Lower lobe of right lung (tissue), 2 donors: ENCODE data around the gene ACBD6. TPM values are rescaled to one million over a fixed set of nuclear protein-coding genes. Genes with fewer than 3 reads are reported as not detected.

ENCODE experiments used
- ATAC-seq, 2 donors: fragments of 200-7000 bp; cut with Tn5 transposase; one replicate each; pipeline ENCODE4 v1.9.1; 2020 to 2022; ENCODE audit warnings: mild to moderate bottlenecking in 2 of 2, moderate library complexity in 2 of 2
- DNase-seq: peaks from one replicate; pipeline ENCODE4 v3.0.0-alpha.2; 2020
- H3K27ac ChIP-seq: fragments of 200-600 bp; one replicate; pipeline ENCODE4 v1.8.0; 2022
- H3K27me3 ChIP-seq: fragments of 200-600 bp; one replicate; pipeline ENCODE4 v1.8.0; 2022; ENCODE audit warnings: low read depth
- H3K36me3 ChIP-seq: fragments of 200-600 bp; one replicate; pipeline ENCODE4 v1.8.0; 2022; ENCODE audit warnings: mild to moderate bottlenecking
- H3K4me1 ChIP-seq: fragments of 200-600 bp; one replicate; pipeline ENCODE4 v1.8.0; 2022
- H3K4me3 ChIP-seq: fragments of 200-600 bp; one replicate; pipeline ENCODE4 v1.8.0; 2022; ENCODE audit warnings: mild to moderate bottlenecking
- H3K9me3 ChIP-seq: fragments of 200-600 bp; one replicate; pipeline ENCODE4 v1.8.0; 2022
- CTCF ChIP-seq: fragments of 200-600 bp; IDR thresholded peaks from one replicate; pipeline ENCODE4 v1.8.0; 2022; ENCODE audit warnings: antibody characterized with exemption, mild to moderate bottlenecking
- intact Hi-C: fragments of 100-400 bp; cut with DNase I; formaldehyde crosslinking; loops from one replicate; pipeline ENCODE4 v1.11.0; 2022
- total RNA-seq: library from RNA; stranded (reverse); fragmentation: NEBNext Ultra II Directional; extraction: Animal tissue kit (Norgen Biotek cat#: 25700); gene quantifications from one replicate; pipeline ENCODE4 v1.2.1, GENCODE V29; 2021
- donor health status: DM: no; HTN: yes; CAD: no; lungs with severe emphysema.

ACBD6 gene
- total RNA-seq, 1 donor from 2014 or later, result 37.4 TPM

- ATAC-seq, result peak; percentile 95 to 97
- Histone ChIP-seq H3K9me3 (no peaks in the 10 kb centered on the region), H3K27ac (no peak overlapping the region), H3K4me1 (no peaks in the 10 kb centered on the region), H3K27me3 (no peaks in the 10 kb centered on the region), H3K36me3 (no peaks in the 10 kb centered on the region), H3K4me3 (no peak overlapping the region)
- intact Hi-C loops, result loop anchor here (5.0 kb wide), 1 partner anchor 346 kb away; no protein-coding TSS in a partner anchor
- peak; percentile 57 for DNase-seq
- TF ChIP-seq CTCF, result peak; percentile 87
These were observed 13.5 kb upstream of the ACBD6 start for GRCh38 chr1:180515857-180516388.

GRCh38 chr1:180515364-180515763 is 13.0 kb upstream of the ACBD6 start:
- no peak overlapping the region for H3K27ac ChIP-seq
- H3K36me3 ChIP-seq, result no peaks in the 10 kb centered on the region
- no peak for ATAC-seq
- TF ChIP-seq CTCF, result no peak
- no peaks in the 10 kb centered on the region for H3K4me1 ChIP-seq
- H3K4me3 ChIP-seq, result no peak overlapping the region
- intact Hi-C loops, result loop anchor here (5.0 kb wide), 1 partner anchor 347 kb away; no protein-coding TSS in a partner anchor
- no peaks in the 10 kb centered on the region for H3K27me3 ChIP-seq
- DNase-seq, result no peak
- no peaks in the 10 kb centered on the region for H3K9me3 ChIP-seq

- DNase-seq (no peak), ATAC-seq (no peak)
- TF ChIP-seq CTCF, result no peak
- no peaks in the 10 kb centered on the region for H3K9me3 ChIP-seq
- no peak overlapping the region for H3K4me3 ChIP-seq
- no peaks in the 10 kb centered on the region for H3K36me3 ChIP-seq
- no peaks in the 10 kb centered on the region for H3K4me1 ChIP-seq
- intact Hi-C loops, result no loop called here
- H3K27me3 ChIP-seq, result no peaks in the 10 kb centered on the region
- H3K27ac ChIP-seq, result no peak overlapping the region
These were observed 11.2 kb upstream of the ACBD6 start for GRCh38 chr1:180513531-180513930.

- ATAC-seq, result no peak
- TF ChIP-seq CTCF, result no peak
- intact Hi-C loops, result no loop called here
- Histone ChIP-seq H3K27me3 (no peaks in the 10 kb centered on the region), H3K36me3 (no peaks in the 10 kb centered on the region), H3K4me1 (no peaks in the 10 kb centered on the region), H3K27ac (no peak overlapping the region), H3K4me3 (no peak overlapping the region), H3K9me3 (no peaks in the 10 kb centered on the region)
- no peak for DNase-seq
These were observed 8.5 kb upstream of the ACBD6 start for GRCh38 chr1:180510882-180511281.

- TF ChIP-seq CTCF, result no peak
- no peak overlapping the region for H3K27ac ChIP-seq
- peaks cover under 1% of the 10 kb centered on the region for H3K4me1 ChIP-seq
- H3K36me3 ChIP-seq, result no peaks in the 10 kb centered on the region
- H3K4me3 ChIP-seq, result no peak overlapping the region
- ATAC-seq (no peak), DNase-seq (no peak)
- H3K27me3 ChIP-seq, result no peaks in the 10 kb centered on the region
- intact Hi-C loops, result no loop called here
- H3K9me3 ChIP-seq, result no peaks in the 10 kb centered on the region
These were observed 6.3 kb upstream of the ACBD6 start for GRCh38 chr1:180508725-180509097.
